Stimulated activated naive CD8-positive, alpha-beta T cell treated with anti-CD3 and anti-CD28 coated beads, Interleukin-15, Interleukin-2, amounts not matched to agents 100 ng/mL and 50 ng/mL, for 24 hours (primary cell): ENCODE measurements around the gene SPATS2.

ENCODE experiments used
- H3K27ac Mint-ChIP-seq: one replicate; pipeline ENCODE4 v1.8.0; 2021; ENCODE audit warnings: mild to moderate bottlenecking, mixed read lengths
- H3K27me3 Mint-ChIP-seq: one replicate; pipeline ENCODE4 v1.8.0; 2021; ENCODE audit warnings: mixed read lengths
- H3K36me3 Mint-ChIP-seq: one replicate; pipeline ENCODE4 v1.8.0; 2021; ENCODE audit warnings: low read depth, mixed read lengths
- H3K4me1 Mint-ChIP-seq: one replicate; pipeline ENCODE4 v1.8.0; 2021; ENCODE audit warnings: low read depth, mixed read lengths
- H3K4me3 Mint-ChIP-seq: one replicate; pipeline ENCODE4 v1.8.0; 2021; ENCODE audit warnings: mild to moderate bottlenecking, mixed read lengths
- H3K9me3 Mint-ChIP-seq: one replicate; pipeline ENCODE4 v1.8.0; 2021; ENCODE audit warnings: mixed read lengths

SPATS2 gene

DNA sequence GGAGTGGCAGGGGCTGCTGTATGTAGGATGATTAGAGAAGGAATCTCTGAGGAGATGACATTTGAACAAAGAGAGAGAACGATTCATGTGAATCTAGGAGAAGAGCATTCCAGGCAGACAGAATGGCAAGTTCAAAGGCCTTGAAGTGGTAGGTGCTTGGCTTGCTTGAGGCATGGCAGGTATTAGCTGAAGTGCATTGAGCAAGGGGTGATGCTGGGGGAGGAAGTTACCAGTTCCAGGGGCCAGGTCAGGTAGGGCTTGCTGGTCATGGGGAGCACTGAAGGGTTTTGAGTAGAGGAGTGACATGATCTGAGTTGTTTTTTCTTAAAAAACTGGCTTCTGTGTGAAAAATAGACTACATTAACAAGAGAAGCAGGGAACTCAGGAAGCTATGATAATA is 71.8 kb downstream of the SPATS2 start:
- Mint-ChIP-seq H3K4me3 (no peak overlapping the region), H3K36me3 (no peaks in the 10 kb centered on the region), H3K4me1 (no peaks in the 10 kb centered on the region), H3K27ac (no peak overlapping the region), H3K9me3 (no peaks in the 10 kb centered on the region), H3K27me3 (no peaks in the 10 kb centered on the region)

DNA sequence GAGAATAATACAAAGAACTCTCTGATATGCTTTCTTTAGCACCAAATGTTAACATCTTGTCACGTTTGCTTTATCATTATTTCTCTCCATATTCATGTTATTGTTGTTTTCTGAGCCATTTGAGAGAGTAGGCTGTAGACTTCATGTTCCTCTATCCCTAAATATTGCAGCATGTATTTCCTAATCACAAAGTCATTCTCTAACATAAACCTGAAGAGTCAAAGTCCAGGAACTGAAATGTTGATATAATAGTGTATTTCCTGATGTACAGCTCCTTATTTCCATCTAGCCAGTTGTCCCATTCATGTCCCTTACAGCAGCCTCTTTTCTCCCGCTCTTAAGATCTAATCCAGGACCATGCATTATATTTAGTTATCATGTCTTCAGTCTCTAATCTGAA is 72.8 kb downstream of the SPATS2 start:
- no peaks in the 10 kb centered on the region for H3K36me3 Mint-ChIP-seq
- H3K4me3 Mint-ChIP-seq: no peak overlapping the region
- H3K4me1 Mint-ChIP-seq: no peaks in the 10 kb centered on the region
- H3K27me3 Mint-ChIP-seq: no peaks in the 10 kb centered on the region
- no peak overlapping the region for H3K27ac Mint-ChIP-seq
- H3K9me3 Mint-ChIP-seq: no peaks in the 10 kb centered on the region

DNA sequence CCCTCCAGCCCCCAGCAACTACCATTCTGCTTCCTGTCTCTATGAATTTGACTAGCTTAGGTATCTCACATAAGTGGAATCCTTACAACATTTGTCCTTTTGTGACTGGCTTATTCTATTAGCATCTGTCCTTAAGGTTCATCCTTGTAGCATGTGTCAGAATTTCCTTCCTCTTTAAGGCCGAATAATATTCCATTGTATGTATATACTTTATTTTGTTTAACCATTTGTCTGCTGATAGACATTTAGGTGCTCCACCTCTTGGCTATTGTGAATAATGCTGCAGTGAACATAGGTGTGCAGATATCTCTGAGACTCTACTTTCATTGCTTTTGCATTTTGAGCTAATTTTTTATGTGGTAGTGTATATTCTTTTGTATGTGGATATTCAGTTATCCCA is 75.7 kb downstream of the SPATS2 start:
- no peaks in the 10 kb centered on the region for H3K4me1 Mint-ChIP-seq

DNA sequence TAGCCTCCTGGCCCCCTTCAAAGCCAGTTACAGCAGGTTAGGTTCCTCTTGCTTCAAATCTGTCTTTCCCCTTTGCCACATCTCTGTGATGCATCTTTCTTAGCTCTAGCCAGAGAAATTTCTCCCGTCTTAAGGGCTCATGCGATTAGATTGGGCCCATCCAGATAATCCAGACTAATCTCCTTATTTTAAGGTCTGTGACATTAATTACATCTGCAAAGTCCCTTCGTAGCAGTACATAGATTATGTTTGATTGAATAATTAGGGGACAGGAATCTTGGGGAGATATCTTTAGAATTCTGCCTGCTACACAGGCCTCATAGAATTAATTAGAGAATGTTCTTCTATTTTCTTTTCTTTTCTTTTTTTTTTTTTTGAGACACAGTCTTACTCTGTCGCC is 79.3 kb downstream of the SPATS2 start:
- H3K9me3 Mint-ChIP-seq: no peaks in the 10 kb centered on the region
- H3K36me3 Mint-ChIP-seq: peaks cover 7% of the 10 kb centered on the region
- peaks cover 6% of the 10 kb centered on the region for H3K4me1 Mint-ChIP-seq
- H3K4me3 Mint-ChIP-seq: no peak overlapping the region
- no peak overlapping the region for H3K27ac Mint-ChIP-seq
- no peaks in the 10 kb centered on the region for H3K27me3 Mint-ChIP-seq

More for the DNA sequence above, 75.7 kb downstream of the SPATS2 start:
- H3K36me3 Mint-ChIP-seq: no peaks in the 10 kb centered on the region
- H3K27me3 Mint-ChIP-seq: no peaks in the 10 kb centered on the region
- H3K9me3 Mint-ChIP-seq: no peaks in the 10 kb centered on the region
- no peak overlapping the region for H3K27ac Mint-ChIP-seq
- no peak overlapping the region for H3K4me3 Mint-ChIP-seq

DNA sequence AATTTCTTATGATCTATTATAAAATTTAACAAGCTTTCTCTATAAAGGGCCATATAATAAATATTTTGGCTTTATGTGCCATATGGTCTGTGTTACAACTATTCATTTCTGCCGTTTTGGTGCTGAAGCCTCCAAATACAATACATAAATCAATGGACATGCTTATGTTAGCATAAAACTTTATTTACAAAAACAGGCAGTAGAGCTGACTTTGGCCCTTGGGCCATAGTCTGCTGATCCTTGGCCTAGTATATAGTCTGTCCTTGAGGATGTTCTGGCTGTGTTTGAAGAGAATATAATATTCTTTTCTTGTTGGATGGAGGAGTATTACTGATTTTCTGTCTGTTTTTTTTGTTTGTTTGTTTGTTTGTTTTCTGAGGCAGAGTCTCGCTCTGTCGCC is 81.6 kb downstream of the SPATS2 start:
- peaks cover 7% of the 10 kb centered on the region for H3K36me3 Mint-ChIP-seq
- H3K9me3 Mint-ChIP-seq: no peaks in the 10 kb centered on the region
- no peak overlapping the region for H3K4me3 Mint-ChIP-seq
- H3K4me1 Mint-ChIP-seq: peaks cover 12% of the 10 kb centered on the region
- no peaks in the 10 kb centered on the region for H3K27me3 Mint-ChIP-seq
- no peak overlapping the region for H3K27ac Mint-ChIP-seq

DNA sequence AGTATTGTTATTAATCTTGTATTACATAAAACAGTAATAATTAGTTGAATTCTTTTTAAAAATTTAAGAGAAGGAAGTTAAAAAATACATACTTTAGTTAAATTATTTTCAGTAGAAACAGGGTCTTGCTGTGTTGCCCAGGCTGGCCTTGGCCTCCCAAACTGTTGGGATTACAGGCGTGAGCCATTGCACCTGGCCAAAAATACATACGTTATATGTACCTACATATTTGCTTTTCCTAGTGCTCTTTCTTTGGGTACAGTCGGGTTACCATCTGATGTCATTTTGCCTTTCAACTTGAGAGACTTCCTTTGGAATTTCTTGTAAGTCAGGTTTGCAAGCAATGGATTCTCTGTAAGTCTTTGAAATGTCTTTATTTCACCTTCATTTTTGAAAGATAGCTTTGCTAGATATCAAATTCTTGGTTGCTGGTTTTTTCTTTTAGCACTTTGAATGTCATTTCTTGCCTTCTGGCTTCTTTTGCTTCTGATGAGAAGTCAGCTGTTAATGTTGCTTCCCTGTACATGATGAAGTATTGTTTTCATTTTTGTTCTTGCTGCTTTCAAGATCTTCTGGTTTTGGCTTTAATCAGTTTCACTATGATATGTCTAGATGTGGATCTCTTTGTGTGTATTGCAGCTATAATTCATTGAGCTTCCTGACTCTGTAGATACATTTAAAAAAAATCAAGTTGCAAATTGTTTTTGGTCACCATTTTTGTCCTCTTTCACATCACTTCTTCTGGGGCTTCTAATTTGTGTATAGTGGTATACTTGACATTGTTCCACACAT is 84.4 kb downstream of the SPATS2 start:
- H3K4me3 Mint-ChIP-seq: no peak overlapping the region
- no peaks in the 10 kb centered on the region for H3K9me3 Mint-ChIP-seq
- H3K36me3 Mint-ChIP-seq: peaks cover 7% of the 10 kb centered on the region
- peak overlapping the region; percentile 5 for H3K27ac Mint-ChIP-seq
- H3K4me1 Mint-ChIP-seq: peaks cover 12% of the 10 kb centered on the region
- H3K27me3 Mint-ChIP-seq: no peaks in the 10 kb centered on the region

DNA sequence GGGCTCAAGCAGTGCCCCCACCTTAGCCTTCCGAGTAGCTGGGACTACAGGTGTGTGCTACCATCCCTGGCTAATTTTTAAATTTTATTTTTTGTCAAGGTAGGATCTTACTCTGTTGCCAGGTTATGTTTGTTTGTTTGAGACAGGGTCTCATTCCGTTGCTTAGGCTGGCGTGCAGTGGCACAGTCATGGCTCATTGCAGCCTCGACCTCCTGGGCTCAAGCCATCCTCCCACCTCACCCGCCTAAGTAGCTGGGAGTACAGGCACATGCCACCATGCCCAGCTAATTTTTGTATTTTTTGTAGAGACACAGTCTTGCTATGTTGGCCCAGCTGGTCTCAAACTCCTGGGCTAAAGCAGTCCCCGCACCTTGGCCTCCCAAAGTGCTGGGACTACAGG is 88.2 kb downstream of the SPATS2 start:
- peaks cover 8% of the 10 kb centered on the region for H3K4me1 Mint-ChIP-seq
- no peak overlapping the region for H3K27ac Mint-ChIP-seq
- H3K36me3 Mint-ChIP-seq: peaks cover 4% of the 10 kb centered on the region
- no peak overlapping the region for H3K4me3 Mint-ChIP-seq
- no peaks in the 10 kb centered on the region for H3K27me3 Mint-ChIP-seq
- H3K9me3 Mint-ChIP-seq: no peaks in the 10 kb centered on the region

DNA sequence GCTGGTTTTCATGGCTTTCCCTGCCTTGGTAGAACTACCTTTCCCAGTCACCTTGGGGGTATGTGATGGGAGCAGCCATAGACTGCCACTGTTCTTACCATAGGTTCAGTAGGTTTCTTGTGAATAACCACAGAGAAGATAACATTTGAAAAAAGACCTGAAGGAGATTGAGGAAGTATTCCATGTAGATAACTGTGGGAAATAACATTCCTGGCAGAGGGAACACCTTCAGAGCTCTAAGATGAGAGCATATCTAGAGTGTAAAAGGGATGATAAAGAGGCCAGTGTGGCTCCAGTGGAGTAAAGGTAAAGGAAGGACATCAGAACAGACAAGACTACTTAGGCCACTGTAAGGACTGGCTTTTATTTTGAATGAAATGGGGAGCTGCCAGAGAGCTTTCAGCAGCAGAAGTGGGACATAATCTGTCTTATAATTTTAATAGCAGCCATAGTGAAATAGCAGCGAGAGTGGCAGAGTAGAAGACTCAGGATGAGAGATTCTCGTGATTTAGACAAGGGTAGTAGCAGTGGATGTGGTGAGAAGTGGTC is 88.9 kb downstream of the SPATS2 start:
- no peaks in the 10 kb centered on the region for H3K27me3 Mint-ChIP-seq
- no peak overlapping the region for H3K27ac Mint-ChIP-seq
- no peak overlapping the region for H3K4me3 Mint-ChIP-seq
- H3K9me3 Mint-ChIP-seq: no peaks in the 10 kb centered on the region
- H3K4me1 Mint-ChIP-seq: peaks cover 8% of the 10 kb centered on the region
- peaks cover 8% of the 10 kb centered on the region for H3K36me3 Mint-ChIP-seq

DNA sequence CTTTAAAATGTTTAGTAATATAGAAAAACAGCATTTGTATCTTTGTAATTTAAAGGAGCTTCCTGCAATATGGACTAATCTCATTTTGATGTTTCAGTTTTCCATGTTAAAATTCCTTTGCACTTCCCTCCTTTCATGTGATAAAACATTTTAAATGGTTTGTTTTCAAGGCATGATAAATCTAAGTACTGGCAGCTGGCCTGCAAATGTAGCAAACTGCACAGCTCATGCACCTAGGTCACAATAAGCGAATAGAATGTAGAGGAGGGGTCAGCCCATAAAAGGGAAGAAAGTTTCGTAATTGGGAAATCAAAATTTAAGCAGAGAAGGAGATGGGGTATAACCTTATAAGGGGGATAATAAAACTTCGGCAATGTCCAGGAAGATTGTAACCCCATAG is 91.6 kb downstream of the SPATS2 start:
- H3K27ac Mint-ChIP-seq: no peak overlapping the region
- peaks cover 14% of the 10 kb centered on the region for H3K36me3 Mint-ChIP-seq
- H3K4me1 Mint-ChIP-seq: no peaks in the 10 kb centered on the region
- H3K9me3 Mint-ChIP-seq: no peaks in the 10 kb centered on the region
- no peaks in the 10 kb centered on the region for H3K27me3 Mint-ChIP-seq
- no peak overlapping the region for H3K4me3 Mint-ChIP-seq

DNA sequence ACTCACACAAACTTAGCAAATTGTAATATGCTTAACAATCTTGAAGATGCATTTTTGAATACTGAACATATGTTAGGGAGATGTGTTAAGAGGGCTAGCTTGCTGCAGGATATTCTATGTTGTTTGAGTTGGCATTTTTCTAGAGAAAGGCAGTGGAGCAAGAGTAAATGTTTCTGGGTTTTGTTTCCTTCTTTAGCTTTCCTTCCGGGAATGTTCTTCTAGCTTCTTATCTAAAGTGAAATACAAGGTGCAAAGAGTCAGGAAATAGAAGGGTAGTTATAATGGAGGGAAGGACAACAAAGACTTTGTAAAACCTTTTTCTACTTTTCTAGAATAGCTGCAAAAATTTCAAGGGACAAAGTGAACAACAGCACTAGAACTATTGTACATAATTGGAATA is 94.0 kb downstream of the SPATS2 start:
- Mint-ChIP-seq H3K9me3 (no peaks in the 10 kb centered on the region), H3K4me1 (no peaks in the 10 kb centered on the region), H3K4me3 (no peak overlapping the region), H3K27ac (no peak overlapping the region), H3K36me3 (peaks cover 14% of the 10 kb centered on the region), H3K27me3 (no peaks in the 10 kb centered on the region)

DNA sequence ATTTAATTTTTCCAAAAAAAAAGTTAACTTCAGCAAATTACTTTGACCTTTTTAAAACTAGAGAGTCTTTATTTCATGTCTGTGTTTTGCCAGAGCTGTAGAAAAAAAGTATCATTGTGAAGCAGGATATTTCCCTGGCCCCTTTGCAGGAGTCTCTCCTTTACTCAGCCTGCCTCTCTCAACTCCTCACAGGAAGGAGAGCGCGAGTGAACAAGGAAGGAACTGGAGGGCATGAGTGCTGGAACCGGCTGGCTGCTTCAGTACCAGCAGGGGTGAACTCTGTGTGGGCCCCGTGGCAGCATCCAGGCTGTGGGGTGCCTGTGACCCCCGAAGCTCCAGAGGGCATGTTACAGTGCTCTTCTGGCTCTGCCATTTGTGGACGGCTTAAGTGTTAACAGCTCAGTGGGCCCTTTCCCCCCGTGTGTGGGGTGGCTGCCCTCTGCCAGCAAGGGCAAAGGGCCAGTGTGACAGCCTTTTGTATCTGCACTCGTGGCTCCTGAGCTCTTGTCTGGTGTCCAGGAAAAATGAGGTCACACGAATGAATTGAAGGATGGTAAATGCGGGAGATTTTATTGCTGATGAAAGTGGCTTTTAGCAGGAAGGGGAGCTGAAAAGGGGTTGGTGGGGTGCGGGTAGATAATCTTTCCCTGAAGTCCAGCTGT is 95.0 kb downstream of the SPATS2 start:
- Mint-ChIP-seq H3K27ac (no peak overlapping the region), H3K36me3 (peaks cover 14% of the 10 kb centered on the region), H3K4me1 (no peaks in the 10 kb centered on the region), H3K27me3 (no peaks in the 10 kb centered on the region), H3K4me3 (no peak overlapping the region), H3K9me3 (no peaks in the 10 kb centered on the region)

DNA sequence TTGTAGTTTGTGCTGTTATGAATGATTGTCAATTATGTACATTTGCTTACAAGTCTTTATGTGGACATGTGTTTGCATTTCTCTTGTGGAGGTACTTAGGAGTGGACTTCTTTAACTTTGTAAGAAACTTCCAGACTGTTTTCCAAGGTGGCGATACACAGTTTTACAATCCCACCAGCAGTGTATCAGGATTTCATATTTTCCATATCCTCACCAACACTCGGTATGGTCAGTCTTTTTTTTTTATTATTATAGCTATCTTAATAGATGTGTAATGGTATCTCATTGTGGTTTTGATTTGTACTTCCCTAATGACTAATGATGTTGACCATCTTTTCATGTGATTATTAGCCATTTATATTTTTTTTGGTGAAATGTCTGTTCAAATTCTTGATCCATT is 97.9 kb downstream of the SPATS2 start:
- Mint-ChIP-seq H3K27ac (no peak overlapping the region), H3K4me3 (no peak overlapping the region), H3K27me3 (no peaks in the 10 kb centered on the region), H3K4me1 (no peaks in the 10 kb centered on the region), H3K9me3 (no peaks in the 10 kb centered on the region), H3K36me3 (peaks cover 14% of the 10 kb centered on the region)

DNA sequence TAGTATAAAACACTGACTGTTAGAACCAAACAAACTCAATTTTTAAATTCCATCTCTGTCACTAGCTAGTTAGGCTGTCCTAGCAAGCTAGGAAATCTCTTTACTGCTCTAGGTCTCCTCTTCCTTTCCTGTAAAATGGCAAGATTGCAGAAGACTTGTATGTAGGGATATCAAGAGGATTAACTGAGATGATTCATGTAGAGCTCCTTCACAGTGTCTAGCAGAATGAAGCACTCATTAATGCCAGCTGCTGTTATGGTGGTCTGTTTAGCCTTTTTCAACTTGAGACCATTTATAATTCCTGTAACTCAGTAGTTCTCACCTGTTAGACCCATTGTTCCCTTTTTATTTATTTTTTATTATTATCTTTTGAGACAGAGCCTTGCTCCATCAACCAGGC is 103.7 kb downstream of the SPATS2 start:
- Mint-ChIP-seq H3K4me1 (no peaks in the 10 kb centered on the region), H3K4me3 (no peak overlapping the region), H3K27me3 (no peaks in the 10 kb centered on the region), H3K27ac (no peak overlapping the region), H3K36me3 (no peaks in the 10 kb centered on the region), H3K9me3 (no peaks in the 10 kb centered on the region)

DNA sequence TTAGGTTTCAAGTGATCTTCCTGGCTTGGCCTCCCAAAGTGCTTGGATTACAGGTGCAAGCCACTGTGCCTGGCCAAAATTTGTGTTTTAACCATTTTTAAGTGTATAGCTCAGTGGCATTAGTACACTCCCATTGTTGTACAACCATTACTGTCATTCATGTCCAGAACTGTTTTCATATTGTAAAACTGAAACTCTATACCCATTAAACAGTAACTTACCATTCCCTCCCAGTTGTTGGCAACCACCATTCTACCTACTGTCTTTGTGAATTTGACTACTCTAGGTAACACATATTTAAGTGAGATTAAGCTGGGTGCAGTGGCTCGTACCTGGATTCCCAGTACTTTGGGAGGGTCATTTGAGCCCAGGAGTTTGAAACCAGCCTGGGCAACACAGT is 104.3 kb downstream of the SPATS2 start:
- H3K27ac Mint-ChIP-seq: no peak overlapping the region
- H3K36me3 Mint-ChIP-seq: no peaks in the 10 kb centered on the region
- peaks cover 2% of the 10 kb centered on the region for H3K4me1 Mint-ChIP-seq
- no peaks in the 10 kb centered on the region for H3K27me3 Mint-ChIP-seq
- H3K4me3 Mint-ChIP-seq: no peak overlapping the region
- H3K9me3 Mint-ChIP-seq: no peaks in the 10 kb centered on the region

DNA sequence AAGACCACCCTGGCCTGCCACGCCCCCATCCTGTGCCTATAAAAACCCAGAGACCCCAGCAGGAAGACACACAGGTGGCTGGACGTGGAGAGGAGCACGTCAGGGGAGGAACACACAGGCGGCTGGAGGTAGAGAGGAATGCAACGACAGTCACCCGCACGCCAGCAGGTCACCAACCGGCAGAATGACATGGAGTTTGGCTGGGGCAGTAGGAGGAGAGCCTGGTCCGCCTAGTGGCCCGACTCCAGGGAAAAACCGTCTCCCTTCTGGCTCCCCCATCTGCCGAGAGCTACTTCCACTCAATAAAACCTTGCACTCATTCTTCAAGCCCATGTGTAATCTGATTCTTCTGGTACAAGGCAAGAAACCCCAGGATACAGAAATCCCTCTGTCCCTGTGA is 108.8 kb downstream of the SPATS2 start:
- no peaks in the 10 kb centered on the region for H3K9me3 Mint-ChIP-seq
- H3K4me3 Mint-ChIP-seq: no peak overlapping the region
- no peaks in the 10 kb centered on the region for H3K36me3 Mint-ChIP-seq
- H3K27ac Mint-ChIP-seq: no peak overlapping the region
- H3K4me1 Mint-ChIP-seq: peaks cover 10% of the 10 kb centered on the region
- H3K27me3 Mint-ChIP-seq: no peaks in the 10 kb centered on the region
